Kidney tubule cell (primary cell): ENCODE data around the gene FAM236D.
"Not testable (repeated sequence)": the region's sequence is repeated elsewhere in the genome, so short reads cannot be mapped to it uniquely, and the experiment has no call there.

Experiments
- DNase-seq: peaks from one replicate; pipeline ENCODE4 v3.0.0-alpha.2; 2018; ENCODE audit warnings: low spot score

FAM236D gene

GRCh38 chrX:72808110-72808509 is at the start of gene FAM236D:
FAM236D (minus strand) TSS chrX:72808210; CDS start chrX:72808110, 100 bp downstream.
- not testable (repeated sequence) for DNase-seq

- not testable (repeated sequence) for DNase-seq
These were observed 29.5 kb upstream of the FAM236D start for GRCh38 chrX:72837532-72837931.

DNA sequence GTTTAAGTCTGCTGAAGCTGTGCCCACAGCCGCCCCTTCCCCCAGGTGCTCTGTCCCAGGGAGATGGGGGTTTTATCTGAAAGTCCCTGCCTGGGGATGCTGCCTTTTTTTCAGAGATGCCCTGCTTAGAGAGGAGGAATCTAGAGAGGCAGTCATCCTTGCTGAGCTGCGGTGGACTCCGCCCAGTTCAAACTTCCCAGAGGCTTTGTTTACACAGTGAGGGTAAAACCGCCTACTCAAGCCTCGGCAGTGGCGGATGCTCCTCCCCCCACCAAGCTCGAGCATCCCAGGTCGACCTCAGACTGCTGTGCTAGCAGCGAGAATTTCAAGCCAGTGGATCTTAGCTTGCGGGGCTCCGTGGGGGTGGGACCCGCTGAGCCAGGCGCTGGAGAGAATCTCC is 22.7 kb upstream of the FAM236D start:
- not testable (repeated sequence) for DNase-seq

DNA sequence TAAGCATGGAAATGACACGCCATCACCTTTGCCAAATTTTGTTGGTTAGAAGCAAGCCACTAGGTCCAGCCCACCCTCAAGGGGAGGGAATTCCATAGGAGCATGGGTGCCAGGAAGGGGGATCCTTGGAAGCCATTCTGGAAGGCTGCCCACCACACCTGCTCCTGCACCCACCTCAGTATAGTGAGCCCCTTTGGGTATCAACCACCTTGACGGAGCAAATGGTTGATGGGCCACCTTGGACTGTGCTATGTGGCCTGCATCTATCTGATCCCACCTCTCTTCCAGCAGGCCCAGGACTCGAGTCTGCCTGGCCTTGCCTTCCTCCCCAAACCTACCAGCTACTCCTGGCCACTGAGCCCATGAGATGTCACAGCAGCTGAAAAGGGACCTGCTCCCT is 17.6 kb downstream of the FAM236D start:
- DNase-seq = not testable (repeated sequence)

GRCh38 chrX:72788142-72788541 is 19.9 kb downstream of the FAM236D start:
- not testable (repeated sequence) for DNase-seq

DNA sequence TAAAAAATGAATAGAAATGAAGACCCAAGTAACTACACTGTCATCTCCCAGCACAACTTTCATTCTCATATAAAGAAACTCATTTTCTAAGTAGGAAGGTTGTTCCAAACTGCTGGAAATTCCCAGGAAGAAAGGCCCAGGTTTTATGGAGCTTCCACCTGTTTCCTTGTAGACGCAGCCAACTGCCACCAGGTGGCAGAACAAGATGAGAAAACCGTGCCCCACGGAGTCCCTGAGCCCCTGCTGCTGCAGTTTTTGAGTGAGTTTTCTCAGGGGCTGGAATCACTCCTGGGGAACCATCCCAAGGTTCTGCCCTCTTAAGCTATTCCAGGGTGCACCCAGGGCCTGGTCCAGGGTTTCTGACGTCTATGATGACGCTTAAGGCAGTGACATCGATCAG is 24.0 kb downstream of the FAM236D start:
- not testable (repeated sequence) for DNase-seq

- DNase-seq = not testable (repeated sequence)
These were observed 24.6 kb downstream of the FAM236D start for GRCh38 chrX:72783365-72783936.

GRCh38 chrX:72782560-72782959 is 25.4 kb downstream of the FAM236D start, which contains the start of gene FAM236B:
FAM236B (minus strand) TSS chrX:72782660; CDS start chrX:72782560, 100 bp downstream.
- DNase-seq = not testable (repeated sequence)

DNA sequence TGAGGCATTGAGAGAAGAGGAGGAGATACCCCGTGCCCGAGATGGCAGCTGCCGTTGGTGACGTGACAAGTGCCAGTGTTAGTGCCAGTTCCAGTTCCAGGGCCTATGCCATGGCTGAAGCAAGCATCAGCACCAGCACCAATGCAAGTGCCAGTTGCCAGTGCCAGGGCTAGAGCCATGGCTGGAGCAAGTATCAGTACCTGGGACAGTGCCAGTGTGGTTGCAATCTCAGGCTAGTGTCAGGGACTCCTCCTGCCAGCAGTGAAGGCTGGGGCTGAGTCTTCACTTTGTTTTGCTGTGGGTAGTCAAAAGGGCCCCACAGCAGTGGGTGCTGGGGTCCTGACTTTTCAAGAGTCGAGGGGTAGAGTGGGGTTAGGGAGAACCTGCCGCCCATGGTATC is 29.9 kb downstream of the FAM236D start:
- DNase-seq = not testable (repeated sequence)

DNA sequence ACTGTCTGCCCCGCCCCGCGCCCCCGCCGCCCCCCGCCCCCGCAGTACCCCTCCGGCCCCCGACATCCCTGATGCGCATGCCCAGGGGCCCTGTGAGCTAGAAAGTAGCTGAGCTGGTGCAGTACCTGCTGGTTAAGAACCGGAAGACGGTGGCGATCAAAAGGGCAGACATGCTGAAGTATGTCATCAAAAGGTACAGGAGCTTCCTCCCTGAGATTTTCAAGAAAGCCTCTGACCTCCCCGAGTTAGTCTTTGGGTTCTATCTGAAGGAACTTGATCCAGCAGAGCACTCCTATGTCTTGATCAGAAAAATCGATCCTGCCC is 30.6 kb downstream of the FAM236D start:
- not testable (repeated sequence) for DNase-seq

DNA sequence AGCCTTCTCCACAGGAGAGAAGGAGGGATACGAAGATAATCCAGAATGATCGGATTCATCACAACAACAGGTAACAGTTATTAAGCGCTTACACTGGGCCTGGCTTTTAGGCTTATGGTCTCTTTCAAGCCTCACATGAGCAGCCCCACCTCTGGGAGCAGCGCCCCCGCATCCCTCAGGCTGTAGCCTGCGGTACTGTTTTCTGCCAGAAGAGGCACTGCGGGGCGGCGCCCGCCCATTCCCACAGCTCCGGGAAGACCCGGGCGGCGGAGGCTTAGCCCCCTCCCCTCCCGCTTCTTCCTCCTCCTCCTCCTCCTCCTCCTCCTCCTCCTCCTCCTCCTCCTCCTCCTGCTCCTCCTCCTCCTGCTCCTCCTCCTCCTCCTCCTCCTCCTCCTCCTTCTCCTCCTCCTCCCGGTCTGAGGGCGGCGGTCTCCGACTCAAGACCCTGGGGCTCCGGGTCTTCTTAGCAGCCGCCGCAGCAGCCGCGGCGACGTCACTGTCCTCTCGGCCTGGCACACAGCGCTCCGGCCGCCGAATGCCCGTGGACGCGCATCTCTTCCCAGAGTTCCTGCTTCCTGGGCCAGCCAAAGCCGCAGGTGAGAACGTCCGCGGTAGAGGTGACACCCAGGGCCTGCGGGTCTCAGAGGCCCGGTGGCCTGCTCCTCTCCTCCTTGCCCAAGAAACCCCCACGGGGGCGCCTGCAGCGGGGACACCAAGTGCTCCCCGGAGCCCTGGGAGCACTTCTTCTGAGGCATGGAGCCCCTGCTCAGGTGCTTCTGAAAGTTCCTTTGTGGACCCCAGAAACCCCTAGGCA is 31.1 kb downstream of the FAM236D start, which contains the start of gene DMRTC1B:
Gene DMRTC1B (plus strand): TSS at position 238 of the 814 bp plus-strand sequence. CDS start 68,246 bp downstream, outside the sequence.
- DNase-seq = not testable (repeated sequence)

GRCh38 chrX:72760454-72760853 is 47.6 kb downstream of the FAM236D start:
- DNase-seq = not testable (repeated sequence)
